Fibroblast of mammary gland (primary cell): ENCODE results near the gene SMAD7.

Experiments used
- DNase-seq: peaks from one replicate; pipeline ENCODE4 v3.0.0-alpha.2; 2010; ENCODE audit warnings: low read depth
- H3K4me3 ChIP-seq: 2 replicates; pipeline ENCODE4 v1.5.1; 2011; ENCODE audit warnings: low read depth, mild to moderate bottlenecking, low read length, moderate library complexity; ENCODE audit not compliant: control insufficient read depth
- CTCF ChIP-seq: conservative IDR thresholded peaks from 2 replicates; pipeline ENCODE4 v1.5.1; 2011; ENCODE audit warnings: low read depth, low read length, inconsistent platforms; ENCODE audit not compliant: control insufficient read depth, insufficient read depth

Gene SMAD7

DNA sequence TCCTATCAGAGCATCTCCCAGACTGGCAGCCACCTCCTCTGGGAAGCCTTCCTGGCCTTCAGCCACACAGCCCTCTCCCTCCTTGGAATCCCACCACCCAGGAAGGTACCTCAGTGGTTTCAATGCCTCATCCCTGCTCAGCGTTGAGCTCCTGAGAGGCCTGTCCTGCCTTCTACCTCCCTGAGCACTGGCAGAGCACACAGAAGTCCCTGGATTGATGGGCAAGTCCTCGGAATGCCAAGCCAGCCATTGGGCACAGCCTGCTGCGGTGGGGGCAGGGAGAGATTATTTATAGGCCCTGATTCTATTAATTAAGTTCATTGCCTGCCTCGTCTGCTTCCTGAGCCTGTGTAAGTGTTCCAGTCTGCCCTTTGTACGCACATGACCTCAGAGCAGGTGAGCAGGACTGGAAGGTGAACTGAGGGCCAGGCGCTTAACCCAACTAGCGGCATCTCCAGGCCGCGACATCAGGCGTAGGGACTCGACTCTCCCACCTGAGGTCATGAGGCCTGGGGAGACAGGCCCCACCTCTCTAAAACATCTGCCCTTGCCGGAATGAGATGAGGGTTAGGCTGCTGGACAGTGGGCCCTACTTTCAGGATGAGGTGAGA, 63.4 kb downstream of the SMAD7 start:
- no peak for DNase-seq
- H3K4me3 ChIP-seq: no peak overlapping the region
- no peak for TF ChIP-seq CTCF

- H3K4me3 ChIP-seq: no peak overlapping the region
- no peak for DNase-seq
- TF ChIP-seq CTCF: no peak
Measured at GRCh38 chr18:48886520-48887293, 64.1 kb downstream of the SMAD7 start.

GRCh38 chr18:48885924-48886400, 64.8 kb downstream of the SMAD7 start:
- H3K4me3 ChIP-seq: no peak overlapping the region
- DNase-seq: no peak
- TF ChIP-seq CTCF: no peak

GRCh38 chr18:48885266-48885923, 65.4 kb downstream of the SMAD7 start:
- TF ChIP-seq CTCF: no peak

DNA sequence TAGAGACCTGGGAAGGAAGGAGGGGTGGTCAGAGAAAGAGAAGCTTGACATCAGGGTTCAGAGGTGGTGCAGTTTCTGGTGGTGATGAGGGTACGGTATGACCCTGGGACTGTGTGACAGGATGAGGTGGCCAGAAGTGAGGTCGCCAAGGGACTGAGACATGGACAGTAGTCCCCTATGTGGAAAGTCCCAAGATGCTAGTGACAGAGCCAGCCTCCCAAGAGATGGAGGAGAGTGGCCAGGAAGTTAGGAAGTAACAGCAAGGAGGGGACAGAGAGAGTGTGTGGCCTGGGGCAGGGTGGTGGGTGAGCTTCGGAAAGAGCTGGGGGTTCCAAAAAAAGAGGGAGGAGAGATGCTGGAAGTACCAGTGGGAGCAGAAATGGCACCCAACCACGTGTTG, 66.0 kb downstream of the SMAD7 start:
- no peak overlapping the region for H3K4me3 ChIP-seq
- no peak for TF ChIP-seq CTCF
- no peak for DNase-seq

More at GRCh38 chr18:48885266-48885923, 65.4 kb downstream of the SMAD7 start:
- H3K4me3 ChIP-seq: no peak overlapping the region
- no peak for DNase-seq

- no peak overlapping the region for H3K4me3 ChIP-seq
- TF ChIP-seq CTCF: no peak
- no peak for DNase-seq
Measured at GRCh38 chr18:48884306-48884705, 66.5 kb downstream of the SMAD7 start.
